ENCODE measurements around the gene TECPR1. TPM values are rescaled to one million over a fixed set of nuclear protein-coding genes. Genes with fewer than 3 reads are reported as not detected.

The TECPR1 gene
- polyA plus RNA-seq, 2 of the 4 experiments (the other 2 are of a cell fraction), result 2.5 to 11.1 TPM

GRCh38 chr7:98177553-98177952 lies 74.5 kb downstream of the TECPR1 start:
- Histone ChIP-seq H3K4me1 (no peaks in the 10 kb centered on the region; the same call in 2 of the 3 replicates), H3K9me3 (no peaks in the 10 kb centered on the region), H3K4me3 (no peak overlapping the region), H3K4me2 (no peak overlapping the region), H3K27ac (no peak overlapping the region)
- ATAC-seq, result no peak
- TF ChIP-seq NFE2L2 (conservative IDR thresholded peaks at IDR 0.05; ENCODE audit: low read length), result no peak
- TF ChIP-seq MAFK (IDR thresholded peaks at IDR 0.05; ENCODE audit: partially characterized antibody), result no peak
- no peak for TF ChIP-seq HOXB5 (CRISPR knock-in tag; IDR thresholded peaks at IDR 0.05)
- TF ChIP-seq, protein P1, sequence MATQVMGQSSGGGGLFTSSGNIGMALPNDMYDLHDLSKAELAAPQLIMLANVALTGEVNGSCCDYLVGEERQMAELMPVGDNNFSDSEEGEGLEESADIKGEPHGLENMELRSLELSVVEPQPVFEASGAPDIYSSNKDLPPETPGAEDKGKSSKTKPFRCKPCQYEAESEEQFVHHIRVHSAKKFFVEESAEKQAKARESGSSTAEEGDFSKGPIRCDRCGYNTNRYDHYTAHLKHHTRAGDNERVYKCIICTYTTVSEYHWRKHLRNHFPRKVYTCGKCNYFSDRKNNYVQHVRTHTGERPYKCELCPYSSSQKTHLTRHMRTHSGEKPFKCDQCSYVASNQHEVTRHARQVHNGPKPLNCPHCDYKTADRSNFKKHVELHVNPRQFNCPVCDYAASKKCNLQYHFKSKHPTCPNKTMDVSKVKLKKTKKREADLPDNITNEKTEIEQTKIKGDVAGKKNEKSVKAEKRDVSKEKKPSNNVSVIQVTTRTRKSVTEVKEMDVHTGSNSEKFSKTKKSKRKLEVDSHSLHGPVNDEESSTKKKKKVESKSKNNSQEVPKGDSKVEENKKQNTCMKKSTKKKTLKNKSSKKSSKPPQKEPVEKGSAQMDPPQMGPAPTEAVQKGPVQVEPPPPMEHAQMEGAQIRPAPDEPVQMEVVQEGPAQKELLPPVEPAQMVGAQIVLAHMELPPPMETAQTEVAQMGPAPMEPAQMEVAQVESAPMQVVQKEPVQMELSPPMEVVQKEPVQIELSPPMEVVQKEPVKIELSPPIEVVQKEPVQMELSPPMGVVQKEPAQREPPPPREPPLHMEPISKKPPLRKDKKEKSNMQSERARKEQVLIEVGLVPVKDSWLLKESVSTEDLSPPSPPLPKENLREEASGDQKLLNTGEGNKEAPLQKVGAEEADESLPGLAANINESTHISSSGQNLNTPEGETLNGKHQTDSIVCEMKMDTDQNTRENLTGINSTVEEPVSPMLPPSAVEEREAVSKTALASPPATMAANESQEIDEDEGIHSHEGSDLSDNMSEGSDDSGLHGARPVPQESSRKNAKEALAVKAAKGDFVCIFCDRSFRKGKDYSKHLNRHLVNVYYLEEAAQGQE (IDR thresholded peaks at IDR 0.05), result no peak
- TF ChIP-seq EHF (CRISPR knock-in tag; IDR thresholded peaks at IDR 0.05), result no peak
- TF ChIP-seq PHF8 (IDR thresholded peaks at IDR 0.05; ENCODE audit: borderline replicate concordance, low read depth), result no peak
- ChIA-PET CTCF (interaction anchor here (1.1 to 24.1 kb wide), 3 partner anchors 12 to 159 kb away, joined by 4 to 493 read pairs (median 87); partner anchors contain the start of gene LMTK2), POLR2A (no interaction called here)
- WGBS (ENCODE audit: missing lambda C conversion rate), result 88% methylated on average over 6 of the region's 6 CpGs
- no peak for DNase-seq (ENCODE audit: low read depth in 1 of 2, low spot score in 1 of 2)
- FAIRE-seq, result no peak

DNA sequence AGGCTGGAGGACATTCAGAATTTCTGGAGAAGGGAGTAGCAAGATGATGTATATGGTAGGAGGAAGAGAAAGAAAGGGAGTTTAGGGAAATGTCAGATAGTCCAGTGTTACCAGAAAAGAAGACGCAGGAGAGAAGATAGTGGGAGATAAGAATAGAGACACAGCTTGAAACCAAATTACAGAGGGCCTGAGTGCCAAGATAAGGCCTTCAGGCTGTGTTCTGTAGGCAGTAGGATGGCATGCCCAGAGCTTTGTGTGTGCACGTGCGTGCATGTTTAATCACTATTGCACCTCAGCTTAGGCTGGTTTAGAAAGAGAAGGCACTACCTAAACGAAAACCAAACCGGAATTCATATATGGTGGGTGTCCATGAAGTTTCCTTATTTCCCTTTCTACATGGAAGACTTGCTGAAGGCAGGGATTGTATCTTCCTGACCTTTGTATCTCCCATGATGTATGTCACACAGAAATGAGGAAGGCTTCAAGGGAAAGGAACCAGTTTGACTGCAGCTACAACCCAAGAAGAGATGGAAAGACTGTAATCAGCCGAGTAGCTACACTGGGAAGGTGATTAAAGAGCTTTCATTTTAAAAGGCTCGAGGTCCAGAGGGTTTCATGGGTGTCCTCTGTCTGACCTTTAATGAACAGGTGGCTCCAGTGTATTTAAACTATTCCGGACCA lies 76.6 kb downstream of the TECPR1 start:
- no peak for TF ChIP-seq MAX (IDR thresholded peaks at IDR 0.05)
- no peak for TF ChIP-seq HOXB13 (CRISPR knock-in tag; IDR thresholded peaks at IDR 0.05; ENCODE audit: low read depth)
- TF ChIP-seq ZFP36 (IDR thresholded peaks at IDR 0.05; ENCODE audit: borderline replicate concordance, partially characterized antibody), result no peak
- TF ChIP-seq HEYL (CRISPR knock-in tag; IDR thresholded peaks at IDR 0.05), result no peak
- no peak for TF ChIP-seq RCOR1 (IDR thresholded peaks at IDR 0.05; ENCODE audit: low read depth, low read length)
- no peak for TF ChIP-seq RAD21 (conservative IDR thresholded peaks at IDR 0.05 in 1 of 2, IDR thresholded peaks at IDR 0.05 in 1 of 2)
- TF ChIP-seq, protein P2, sequence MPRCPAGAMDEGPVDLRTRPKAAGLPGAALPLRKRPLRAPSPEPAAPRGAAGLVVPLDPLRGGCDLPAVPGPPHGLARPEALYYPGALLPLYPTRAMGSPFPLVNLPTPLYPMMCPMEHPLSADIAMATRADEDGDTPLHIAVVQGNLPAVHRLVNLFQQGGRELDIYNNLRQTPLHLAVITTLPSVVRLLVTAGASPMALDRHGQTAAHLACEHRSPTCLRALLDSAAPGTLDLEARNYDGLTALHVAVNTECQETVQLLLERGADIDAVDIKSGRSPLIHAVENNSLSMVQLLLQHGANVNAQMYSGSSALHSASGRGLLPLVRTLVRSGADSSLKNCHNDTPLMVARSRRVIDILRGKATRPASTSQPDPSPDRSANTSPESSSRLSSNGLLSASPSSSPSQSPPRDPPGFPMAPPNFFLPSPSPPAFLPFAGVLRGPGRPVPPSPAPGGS (IDR thresholded peaks at IDR 0.05), result no peak
- no peak for TF ChIP-seq JUNB (IDR thresholded peaks at IDR 0.05)
- H3K9me3 ChIP-seq, result no peaks in the 10 kb centered on the region
- CTCF ChIA-PET, result interaction anchor here (1.6 to 24.1 kb wide), 3 partner anchors 9 to 157 kb away, joined by 11 to 493 read pairs (median 87); partner anchors contain the start of gene LMTK2
- no peak overlapping the region for H3K4me2 ChIP-seq
- no peak for ATAC-seq
- 87% methylated on average over 8 of the region's 8 CpGs for WGBS (ENCODE audit: missing lambda C conversion rate)
- H3K27ac ChIP-seq, result no peak overlapping the region
- POLR2A ChIA-PET, result no interaction called here
- no peak overlapping the region for H3K4me3 ChIP-seq
- FAIRE-seq, result no peak
- no peak for DNase-seq (ENCODE audit: low read depth in 1 of 2, low spot score in 1 of 2)
- no peaks in the 10 kb centered on the region; the same call in 2 of the 3 replicates for H3K4me1 ChIP-seq

DNA sequence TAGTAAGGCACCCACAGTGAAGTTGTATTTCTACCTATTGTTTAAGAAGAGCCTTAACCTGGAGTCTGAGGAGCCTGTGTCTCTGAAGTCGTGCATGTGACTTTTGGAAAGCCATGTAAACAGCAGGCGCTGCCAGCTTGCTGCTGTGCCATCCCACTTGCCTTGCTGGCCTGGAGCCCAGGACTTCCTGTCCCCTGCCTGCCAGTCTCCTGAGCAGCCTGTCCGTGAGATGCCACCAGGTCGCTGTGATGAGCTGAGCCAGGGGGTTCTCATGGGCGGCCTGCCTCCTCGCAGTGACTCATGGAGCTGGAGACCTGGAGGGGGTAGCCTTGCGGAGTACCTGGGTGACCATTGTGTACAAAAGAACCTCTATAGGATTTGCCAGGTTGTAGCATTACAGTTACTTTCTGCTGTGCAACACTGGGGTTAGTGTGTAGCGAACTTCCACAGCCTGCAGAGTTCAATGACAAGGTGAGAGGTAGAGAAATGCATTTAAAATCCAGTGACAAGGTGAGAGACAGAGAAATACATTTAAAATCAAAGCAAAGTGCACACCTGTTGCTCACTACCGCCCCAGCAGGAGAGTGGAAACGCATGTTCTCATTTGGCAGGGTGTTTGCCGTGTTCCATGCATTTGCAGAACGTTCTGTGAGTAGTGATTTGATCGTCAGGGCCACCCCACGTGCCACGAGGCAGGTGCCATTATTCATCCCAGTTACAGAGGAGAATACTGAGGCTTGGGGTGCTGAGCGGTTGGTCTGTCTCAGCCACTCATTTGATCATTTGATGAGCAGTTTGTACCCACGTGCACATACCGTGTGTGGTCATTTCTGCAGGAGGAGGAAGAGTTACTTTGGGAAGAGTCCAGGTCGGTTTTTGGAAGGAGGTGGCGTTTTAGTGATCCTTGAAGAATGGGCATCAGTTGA lies 77.4 kb downstream of the TECPR1 start:
- WGBS (ENCODE audit: missing lambda C conversion rate), result 89% methylated on average over 16 of the region's 20 CpGs
- DNase-seq (ENCODE audit: low read depth in 1 of 2, low spot score in 1 of 2), result no peak
- ChIA-PET CTCF (interaction anchor here (1.0 to 24.1 kb wide), 5 partner anchors 9 to 156 kb away, joined by 3 to 493 read pairs (median 11); partner anchors contain the start of gene LMTK2), POLR2A (interaction anchor here (0.7 kb wide), 1 partner anchor 15 kb away, joined by 4 read pairs; no protein-coding TSS in a partner anchor)
- Histone ChIP-seq H3K27ac (no peak overlapping the region), H3K4me2 (no peak overlapping the region), H3K9me3 (no peaks in the 10 kb centered on the region), H3K4me3 (no peak overlapping the region), H3K4me1 (no peaks in the 10 kb centered on the region; the same call in 2 of the 3 replicates)
- no peak for TF ChIP-seq RARB (CRISPR knock-in tag; IDR thresholded peaks at IDR 0.05)
- FAIRE-seq, result no peak
- ATAC-seq, result no peak
